Mesothelial cell of epicardium (in vitro differentiated cells): ENCODE measurements around the gene XYLT1. TPM values are rescaled to one million over a fixed set of nuclear protein-coding genes. Genes with fewer than 3 reads are reported as not detected.

Experiments used
- DNase-seq, 2 experiments: peaks; one replicate each; pipeline ENCODE4 v3.0.0; 2021; ENCODE audit warnings: low spot score in 2 of 2; ENCODE audit not compliant: unreplicated experiment in 2 of 2
- H3K27ac Mint-ChIP-seq: 2 replicates; pipeline ENCODE4 v1.8.0; 2021; ENCODE audit warnings: mixed read lengths
- H3K27me3 Mint-ChIP-seq: 2 replicates; pipeline ENCODE4 v1.8.0; 2021; ENCODE audit warnings: low read depth, mixed read lengths
- H3K36me3 Mint-ChIP-seq: 2 replicates; pipeline ENCODE4 v1.8.0; 2021; ENCODE audit warnings: mixed read lengths
- H3K4me1 Mint-ChIP-seq: 2 replicates; pipeline ENCODE4 v1.8.0; 2021; ENCODE audit warnings: mixed read lengths
- H3K4me3 Mint-ChIP-seq: 2 replicates; pipeline ENCODE4 v1.8.0; 2021; ENCODE audit warnings: mild to moderate bottlenecking, moderate library complexity, mixed read lengths
- H3K9me3 Mint-ChIP-seq: 2 replicates; pipeline ENCODE4 v1.8.0; 2021; ENCODE audit warnings: mixed read lengths
- total RNA-seq: library from RNA; stranded (reverse); gene quantifications from 3 replicates; pipeline ENCODE4 v1.2.1, GENCODE V29; 2021
- TF ChIP-seq, protein P1 (sequence below): fragments of 200-600 bp; sonication (generic); IDR thresholded peaks from one replicate; pipeline ENCODE4 v1.5.0; 2021; ENCODE audit warnings: antibody characterized with exemption; ENCODE audit not compliant: unreplicated experiment

The XYLT1 gene
- total RNA-seq, 1 donor from 2014 or later, result 15.2 TPM

DNA sequence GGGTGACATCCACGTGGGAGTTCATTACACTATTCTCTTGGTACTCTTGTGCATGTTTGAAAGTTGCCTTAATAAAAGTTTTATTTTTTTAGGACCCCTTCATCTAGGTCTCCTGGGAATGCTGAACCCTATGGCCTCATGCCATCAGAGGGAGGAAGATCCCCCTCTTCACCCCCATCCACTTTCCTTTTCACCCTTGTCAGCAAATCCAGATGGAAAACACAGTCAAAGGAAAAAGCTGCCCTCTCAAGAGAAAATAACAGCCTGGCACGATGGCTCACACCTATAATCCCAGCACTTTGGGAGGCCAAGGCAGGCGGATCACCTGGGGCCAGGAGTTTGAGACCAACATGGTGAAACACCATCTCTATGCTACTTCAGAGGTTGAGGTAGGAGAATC, 274.2 kb downstream of the XYLT1 start:
- Mint-ChIP-seq H3K9me3 (no peaks in the 10 kb centered on the region), H3K4me1 (no peaks in the 10 kb centered on the region), H3K4me3 (no peak overlapping the region), H3K36me3 (peaks cover 10% of the 10 kb centered on the region), H3K27ac (no peak overlapping the region), H3K27me3 (no peaks in the 10 kb centered on the region)
- TF ChIP-seq, protein P1, sequence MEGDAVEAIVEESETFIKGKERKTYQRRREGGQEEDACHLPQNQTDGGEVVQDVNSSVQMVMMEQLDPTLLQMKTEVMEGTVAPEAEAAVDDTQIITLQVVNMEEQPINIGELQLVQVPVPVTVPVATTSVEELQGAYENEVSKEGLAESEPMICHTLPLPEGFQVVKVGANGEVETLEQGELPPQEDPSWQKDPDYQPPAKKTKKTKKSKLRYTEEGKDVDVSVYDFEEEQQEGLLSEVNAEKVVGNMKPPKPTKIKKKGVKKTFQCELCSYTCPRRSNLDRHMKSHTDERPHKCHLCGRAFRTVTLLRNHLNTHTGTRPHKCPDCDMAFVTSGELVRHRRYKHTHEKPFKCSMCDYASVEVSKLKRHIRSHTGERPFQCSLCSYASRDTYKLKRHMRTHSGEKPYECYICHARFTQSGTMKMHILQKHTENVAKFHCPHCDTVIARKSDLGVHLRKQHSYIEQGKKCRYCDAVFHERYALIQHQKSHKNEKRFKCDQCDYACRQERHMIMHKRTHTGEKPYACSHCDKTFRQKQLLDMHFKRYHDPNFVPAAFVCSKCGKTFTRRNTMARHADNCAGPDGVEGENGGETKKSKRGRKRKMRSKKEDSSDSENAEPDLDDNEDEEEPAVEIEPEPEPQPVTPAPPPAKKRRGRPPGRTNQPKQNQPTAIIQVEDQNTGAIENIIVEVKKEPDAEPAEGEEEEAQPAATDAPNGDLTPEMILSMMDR, result no peak
- no peak for DNase-seq

DNA sequence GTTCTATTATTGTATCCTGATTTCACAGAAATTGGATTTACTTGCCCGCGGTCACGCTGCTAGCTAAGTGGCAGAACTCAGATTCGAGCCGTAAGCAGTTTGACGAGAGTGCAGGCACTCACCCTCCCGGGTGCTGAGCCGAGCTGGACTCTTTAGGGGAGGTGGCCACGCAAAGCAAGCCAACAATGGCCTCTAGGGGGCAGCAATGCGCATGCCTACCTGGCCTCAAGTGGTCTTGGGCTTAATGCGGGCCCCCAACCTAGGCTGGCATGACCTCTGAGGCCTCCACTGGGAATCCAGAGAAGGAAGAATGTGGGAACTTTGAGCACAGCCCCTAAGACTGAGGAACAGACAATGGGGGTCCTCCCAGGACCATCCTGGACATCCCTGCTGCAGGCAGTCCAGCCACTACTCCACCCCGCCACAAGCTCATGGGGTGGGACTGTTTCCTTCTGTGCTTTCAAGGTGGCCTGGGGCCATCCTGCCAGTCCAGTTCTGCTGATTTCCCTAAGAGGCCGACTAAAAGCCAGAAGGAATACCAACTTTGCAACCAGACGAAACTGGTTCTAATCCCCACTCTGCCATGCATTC, 276.5 kb downstream of the XYLT1 start:
- TF ChIP-seq, protein P1, result peak; percentile 68
- Mint-ChIP-seq H3K9me3 (peaks cover 4% of the 10 kb centered on the region), H3K27me3 (no peaks in the 10 kb centered on the region), H3K4me1 (no peaks in the 10 kb centered on the region), H3K27ac (no peak overlapping the region), H3K4me3 (no peak overlapping the region), H3K36me3 (peaks cover 12% of the 10 kb centered on the region)
- peak in 1 of 2 experiments; percentile 41 for DNase-seq

DNA sequence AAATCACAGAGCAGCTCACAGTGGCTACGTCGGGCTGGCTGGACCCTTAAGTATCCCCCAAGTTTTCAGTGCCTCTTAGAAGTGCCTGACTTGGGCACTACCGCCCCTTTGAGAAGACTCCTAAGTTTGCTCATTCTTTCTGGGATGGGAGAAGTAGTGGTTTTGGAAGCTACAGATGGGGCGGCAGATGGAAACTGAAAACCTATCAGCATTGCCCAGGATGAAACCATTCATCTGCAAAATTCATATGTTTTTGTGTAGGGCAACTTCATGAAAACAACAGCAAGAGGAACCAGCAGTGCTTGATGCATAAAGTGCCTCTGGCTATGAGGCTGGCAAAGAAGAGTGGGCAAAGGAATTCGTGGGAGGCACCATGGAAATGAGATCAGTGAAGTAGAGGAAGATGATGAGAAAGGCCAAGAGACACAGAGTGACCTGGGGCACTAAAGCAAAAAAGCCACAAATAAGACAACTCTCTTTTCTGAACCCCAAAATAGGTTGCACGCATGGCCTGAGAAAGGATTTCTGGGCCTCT, 277.1 kb downstream of the XYLT1 start:
- TF ChIP-seq, protein P1, result no peak
- no peak overlapping the region for H3K4me3 Mint-ChIP-seq
- peaks cover 4% of the 10 kb centered on the region for H3K9me3 Mint-ChIP-seq
- no peak overlapping the region for H3K27ac Mint-ChIP-seq
- no peaks in the 10 kb centered on the region for H3K4me1 Mint-ChIP-seq
- no peaks in the 10 kb centered on the region for H3K27me3 Mint-ChIP-seq
- DNase-seq, result no peak
- H3K36me3 Mint-ChIP-seq, result peaks cover 11% of the 10 kb centered on the region

DNA sequence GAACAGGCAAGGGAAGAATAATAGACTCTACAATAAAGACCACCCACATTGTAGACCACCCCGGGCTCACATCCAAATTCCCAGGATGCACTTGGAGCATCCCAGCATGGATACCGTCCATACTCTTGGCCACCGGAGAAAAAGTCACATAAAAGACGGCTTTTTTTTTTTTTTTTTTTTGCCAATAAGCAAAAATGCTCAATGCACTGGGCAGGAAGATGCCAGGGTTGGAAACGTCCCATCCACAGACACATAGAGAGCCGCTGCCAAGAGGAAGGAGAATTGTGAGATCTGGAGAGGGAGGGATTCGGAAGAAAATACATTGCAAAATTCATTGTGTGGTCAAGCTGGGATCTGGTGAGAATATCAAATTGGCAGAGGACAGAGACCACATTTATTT, 286.7 kb downstream of the XYLT1 start:
- H3K9me3 Mint-ChIP-seq, result no peaks in the 10 kb centered on the region
- H3K36me3 Mint-ChIP-seq, result no peaks in the 10 kb centered on the region
- H3K27ac Mint-ChIP-seq, result no peak overlapping the region
- H3K4me1 Mint-ChIP-seq, result no peaks in the 10 kb centered on the region
- no peaks in the 10 kb centered on the region for H3K27me3 Mint-ChIP-seq
- no peak for DNase-seq
- no peak overlapping the region for H3K4me3 Mint-ChIP-seq
- TF ChIP-seq, protein P1, result no peak

DNA sequence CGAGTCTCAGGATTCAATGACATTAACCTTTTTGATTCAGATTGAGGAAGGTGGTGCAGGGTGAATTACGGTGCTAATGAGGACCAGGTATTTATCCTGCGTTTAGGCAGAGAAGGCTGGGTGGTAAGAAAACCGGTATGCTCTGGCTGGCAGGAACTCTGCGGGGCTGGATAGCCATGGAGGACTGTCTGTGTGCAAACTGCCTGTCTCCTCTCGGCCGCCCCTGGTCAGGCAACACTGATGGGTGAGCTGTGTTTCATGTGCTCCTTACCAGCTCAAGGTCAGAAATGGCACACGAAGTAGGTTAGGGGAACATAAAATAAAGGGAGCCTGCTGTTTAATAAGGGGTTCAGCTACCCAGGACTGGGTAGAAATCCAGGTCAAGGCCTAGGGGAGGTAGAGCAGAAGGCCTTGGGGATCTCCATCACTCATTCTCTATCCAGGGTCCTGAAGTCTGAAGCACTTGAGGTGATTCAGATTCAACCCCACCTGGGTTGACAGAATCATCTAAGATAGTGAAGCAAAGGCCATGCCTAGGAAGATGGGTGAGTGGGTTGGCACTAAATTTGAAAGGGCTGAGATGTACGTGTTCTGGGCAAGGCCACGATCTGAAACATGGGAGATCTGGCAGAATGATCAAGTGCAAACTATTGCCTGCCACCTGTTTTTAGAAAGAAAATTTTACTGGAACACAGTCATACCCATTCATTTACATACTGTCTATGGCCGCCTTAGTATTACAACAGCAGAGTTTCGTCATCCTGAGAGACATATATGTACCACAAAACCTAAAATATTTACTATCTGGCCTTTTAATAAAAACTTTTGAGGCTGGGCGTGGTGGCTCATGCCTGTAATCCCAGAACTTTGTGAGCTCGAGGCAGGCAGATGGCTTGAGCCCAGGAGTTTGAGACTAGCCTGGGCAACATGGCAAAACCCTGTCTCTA, 292.5 kb downstream of the XYLT1 start:
- TF ChIP-seq, protein P1, result no peak
- Mint-ChIP-seq H3K4me3 (no peak overlapping the region), H3K4me1 (peaks cover 6% of the 10 kb centered on the region), H3K27me3 (no peaks in the 10 kb centered on the region), H3K9me3 (no peaks in the 10 kb centered on the region), H3K27ac (no peak overlapping the region), H3K36me3 (no peaks in the 10 kb centered on the region)
- DNase-seq, result no peak
